Calu3 (cell line): ENCODE data around the gene C11orf42. TPM values are rescaled to one million over a fixed set of nuclear protein-coding genes. Genes with fewer than 3 reads are reported as not detected.

ENCODE experiments used
- BruUV-seq: library from RNA; stranded (reverse); fragments of 400-500 nt; replicated peaks from 2 replicates; lab custom pipeline; 2021; lab: Mats Ljungman, UMichigan
- CTCF ChIA-PET: fragments of 300-600 bp; sonication (Branson Sonifier 250); formaldehyde crosslinking; loops from one replicate; lab custom pipeline; 2022; ENCODE audit warnings: antibody characterized with exemption; lab: Charles Lee
- DNase-seq: peaks from one replicate; pipeline ENCODE4 v3.0.0; 2022
- H3K27ac Mint-ChIP-seq: one replicate; pipeline ENCODE4 v1.8.0; 2022; ENCODE audit warnings: mixed read lengths; ENCODE audit not compliant: unreplicated experiment
- H3K27me3 Mint-ChIP-seq: one replicate; pipeline ENCODE4 v1.8.0; 2022; ENCODE audit warnings: mixed read lengths; ENCODE audit not compliant: unreplicated experiment
- H3K36me3 Mint-ChIP-seq: one replicate; pipeline ENCODE4 v1.8.0; 2022; ENCODE audit warnings: mild to moderate bottlenecking, moderate library complexity, mixed read lengths; ENCODE audit not compliant: insufficient read depth, unreplicated experiment
- H3K4me1 Mint-ChIP-seq: one replicate; pipeline ENCODE4 v1.8.0; 2022; ENCODE audit warnings: mild to moderate bottlenecking, low read depth, mixed read lengths; ENCODE audit not compliant: unreplicated experiment
- H3K4me3 Mint-ChIP-seq: one replicate; pipeline ENCODE4 v1.8.0; 2022; ENCODE audit warnings: mild to moderate bottlenecking, low read depth, moderate library complexity, mixed read lengths; ENCODE audit not compliant: unreplicated experiment
- H3K9me3 Mint-ChIP-seq: one replicate; pipeline ENCODE4 v1.8.0; 2022; ENCODE audit warnings: low read depth, mixed read lengths; ENCODE audit not compliant: unreplicated experiment
- CTCF ChIP-seq: fragments of 200-600 bp; IDR thresholded peaks from one replicate; pipeline ENCODE4 v1.8.0; 2022; ENCODE audit warnings: antibody characterized with exemption; ENCODE audit not compliant: unreplicated experiment
- intact Hi-C: fragments of 100-400 bp; cut with micrococcal nuclease; formaldehyde crosslinking; loops from one replicate; pipeline ENCODE4 v1.10.0; 2022; ENCODE audit not compliant: unreplicated experiment
- total RNA-seq: library from RNA; stranded (reverse); gene quantifications from 2 replicates; pipeline ENCODE4 v1.2.3, GENCODE V29; 2022

The C11orf42 gene
- total RNA-seq, 1 experiment from 2014 or later = not detected

GRCh38 chr11:6199174-6199810, 6.1 kb upstream of the C11orf42 start, which contains the start of gene OR52W1:
Gene OR52W1 (plus strand): TSS chr11:6199224. CDS start chr11:6199224, 0 bp downstream.
- H3K9me3 Mint-ChIP-seq = no peaks in the 10 kb centered on the region
- H3K4me1 Mint-ChIP-seq = no peaks in the 10 kb centered on the region
- no peak within 1 kb of the TSS for H3K4me3 Mint-ChIP-seq
- H3K27me3 Mint-ChIP-seq = no peaks in the 10 kb centered on the region
- no TSS peak for BruUV-seq
- no peak within 1 kb of the TSS for H3K27ac Mint-ChIP-seq
- intact Hi-C loops = no loop called here
- no peaks in the 10 kb centered on the region for H3K36me3 Mint-ChIP-seq
- TF ChIP-seq CTCF = no peak
- no peak for DNase-seq
- CTCF ChIA-PET = no interaction called here

GRCh38 chr11:6200975-6201374, 4.4 kb upstream of the C11orf42 start:
- no peak for DNase-seq
- no TSS peak for BruUV-seq

GRCh38 chr11:6201481-6201880, 3.9 kb upstream of the C11orf42 start:
- intact Hi-C loops = no loop called here
- no TSS peak for BruUV-seq
- H3K4me1 Mint-ChIP-seq = no peaks in the 10 kb centered on the region
- no peaks in the 10 kb centered on the region for H3K36me3 Mint-ChIP-seq
- H3K27me3 Mint-ChIP-seq = no peaks in the 10 kb centered on the region
- no peak overlapping the region for H3K4me3 Mint-ChIP-seq
- DNase-seq = no peak
- CTCF ChIA-PET = interaction anchor here (0.8 kb wide), 1 partner anchor 152 kb away, joined by 3 read pairs; no protein-coding TSS in a partner anchor
- H3K27ac Mint-ChIP-seq = no peak overlapping the region
- no peaks in the 10 kb centered on the region for H3K9me3 Mint-ChIP-seq
- TF ChIP-seq CTCF = no peak

More at GRCh38 chr11:6200975-6201374, 4.4 kb upstream of the C11orf42 start:
- CTCF ChIA-PET = interaction anchor here (0.8 kb wide), 1 partner anchor 153 kb away, joined by 3 read pairs; no protein-coding TSS in a partner anchor
- Mint-ChIP-seq H3K4me3 (no peak overlapping the region), H3K4me1 (no peaks in the 10 kb centered on the region), H3K27me3 (no peaks in the 10 kb centered on the region), H3K9me3 (no peaks in the 10 kb centered on the region), H3K36me3 (no peaks in the 10 kb centered on the region), H3K27ac (no peak overlapping the region)
- no peak for TF ChIP-seq CTCF
- intact Hi-C loops = no loop called here

GRCh38 chr11:6202041-6202440, 3.3 kb upstream of the C11orf42 start:
- CTCF ChIA-PET = no interaction called here
- Mint-ChIP-seq H3K27me3 (no peaks in the 10 kb centered on the region), H3K9me3 (no peaks in the 10 kb centered on the region), H3K4me3 (no peak overlapping the region), H3K4me1 (no peaks in the 10 kb centered on the region), H3K27ac (no peak overlapping the region), H3K36me3 (no peaks in the 10 kb centered on the region)
- intact Hi-C loops = no loop called here
- DNase-seq = no peak
- no peak for TF ChIP-seq CTCF
- BruUV-seq = no TSS peak
